GM18520 (cell line): Measurements from ENCODE around the gene CEP192.

Experiments
- ATAC-seq: cut with Tn5 transposase; IDR thresholded peaks from one replicate; pipeline ENCODE4 v1.9.1; 2021; ENCODE audit not compliant: unreplicated experiment

CEP192 gene

GRCh38 chr18:13138420-13139139 lies 147.4 kb downstream of the CEP192 start:
- ATAC-seq = no peak

GRCh38 chr18:13139885-13140450 lies 148.8 kb downstream of the CEP192 start:
- ATAC-seq = no peak

GRCh38 chr18:13141209-13141608 lies 150.0 kb downstream of the CEP192 start:
- ATAC-seq = no peak

GRCh38 chr18:13145636-13146190 lies 154.6 kb downstream of the CEP192 start:
- ATAC-seq = no peak

GRCh38 chr18:13147130-13147529 lies 156.0 kb downstream of the CEP192 start:
- ATAC-seq = no peak

GRCh38 chr18:13151656-13152055 lies 160.5 kb downstream of the CEP192 start:
- ATAC-seq = no peak

GRCh38 chr18:13158428-13158827 lies 167.3 kb downstream of the CEP192 start:
- ATAC-seq = no peak

GRCh38 chr18:13159579-13159978 lies 168.4 kb downstream of the CEP192 start:
- no peak for ATAC-seq

GRCh38 chr18:13161276-13161899 lies 170.2 kb downstream of the CEP192 start:
- no peak for ATAC-seq

GRCh38 chr18:13163167-13163927 lies 172.2 kb downstream of the CEP192 start:
- no peak for ATAC-seq

- ATAC-seq = no peak
Measured at GRCh38 chr18:13164406-13164805, 173.2 kb downstream of the CEP192 start.

GRCh38 chr18:13165636-13166423 lies 174.7 kb downstream of the CEP192 start:
- ATAC-seq = no peak

- no peak for ATAC-seq
Measured at GRCh38 chr18:13173578-13174145, 182.5 kb downstream of the CEP192 start.
